Measurements from ENCODE around the gene GRIN2A. TPM values are rescaled to one million over a fixed set of nuclear protein-coding genes. Genes with fewer than 3 reads are reported as not detected.

GRIN2A gene
- polyA plus RNA-seq, 2 of the 4 experiments (the other 2 are of a cell fraction): not detected

- FAIRE-seq (no peak), DNase-seq (ENCODE audit: low read depth in 1 of 2, low spot score in 1 of 2) (no peak), ATAC-seq (no peak)
- Histone ChIP-seq H3K27ac (no peak overlapping the region), H3K4me1 (no peaks in the 10 kb centered on the region), H3K4me3 (no peak overlapping the region), H3K4me2 (no peak overlapping the region), H3K9me3 (no peaks in the 10 kb centered on the region)
- TF ChIP-seq RARB (CRISPR knock-in tag; IDR thresholded peaks at IDR 0.05) (no peak), KDM5A (IDR thresholded peaks at IDR 0.05) (no peak), ZSCAN20 (CRISPR knock-in tag; IDR thresholded peaks at IDR 0.05) (no peak), HOXB5 (CRISPR knock-in tag; IDR thresholded peaks at IDR 0.05) (no peak), JUNB (IDR thresholded peaks at IDR 0.05) (no peak), RNF2 (IDR thresholded peaks at IDR 0.05; ENCODE audit: borderline replicate concordance, low read depth) (no peak), CBX8 (IDR thresholded peaks at IDR 0.05) (no peak), ELK1 (IDR thresholded peaks at IDR 0.05; ENCODE audit: low read depth, low read length) (no peak), RAD21 (conservative IDR thresholded peaks at IDR 0.05 in 1 of 2, IDR thresholded peaks at IDR 0.05 in 1 of 2) (no peak), ZFP36 (IDR thresholded peaks at IDR 0.05; ENCODE audit: borderline replicate concordance, partially characterized antibody) (no peak), NFE2L2 (conservative IDR thresholded peaks at IDR 0.05; ENCODE audit: low read length) (no peak), RCOR1 (IDR thresholded peaks at IDR 0.05; ENCODE audit: low read depth, low read length) (no peak), EP300 (IDR thresholded peaks at IDR 0.05) (no peak), SMC3 (IDR thresholded peaks at IDR 0.05) (no peak), RFX5 (IDR thresholded peaks at IDR 0.05) (no peak), HOXB13 (CRISPR knock-in tag; IDR thresholded peaks at IDR 0.05; ENCODE audit: low read depth) (no peak), CEBPB (IDR thresholded peaks at IDR 0.05) (no peak)
- TF ChIP-seq, protein P1, sequence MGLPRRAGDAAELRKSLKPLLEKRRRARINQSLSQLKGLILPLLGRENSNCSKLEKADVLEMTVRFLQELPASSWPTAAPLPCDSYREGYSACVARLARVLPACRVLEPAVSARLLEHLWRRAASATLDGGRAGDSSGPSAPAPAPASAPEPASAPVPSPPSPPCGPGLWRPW (IDR thresholded peaks at IDR 0.05): no peak
- TF ChIP-seq, protein P2, sequence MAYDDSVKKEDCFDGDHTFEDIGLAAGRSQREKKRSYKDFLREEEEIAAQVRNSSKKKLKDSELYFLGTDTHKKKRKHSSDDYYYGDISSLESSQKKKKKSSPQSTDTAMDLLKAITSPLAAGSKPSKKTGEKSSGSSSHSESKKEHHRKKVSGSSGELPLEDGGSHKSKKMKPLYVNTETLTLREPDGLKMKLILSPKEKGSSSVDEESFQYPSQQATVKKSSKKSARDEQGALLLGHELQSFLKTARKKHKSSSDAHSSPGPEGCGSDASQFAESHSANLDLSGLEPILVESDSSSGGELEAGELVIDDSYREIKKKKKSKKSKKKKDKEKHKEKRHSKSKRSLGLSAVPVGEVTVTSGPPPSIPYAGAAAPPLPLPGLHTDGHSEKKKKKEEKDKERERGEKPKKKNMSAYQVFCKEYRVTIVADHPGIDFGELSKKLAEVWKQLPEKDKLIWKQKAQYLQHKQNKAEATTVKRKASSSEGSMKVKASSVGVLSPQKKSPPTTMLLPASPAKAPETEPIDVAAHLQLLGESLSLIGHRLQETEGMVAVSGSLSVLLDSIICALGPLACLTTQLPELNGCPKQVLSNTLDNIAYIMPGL (CRISPR knock-in tag; IDR thresholded peaks at IDR 0.05; ENCODE audit: borderline replicate concordance): no peak
- WGBS (ENCODE audit: missing lambda C conversion rate): 0% methylated on average over 4 of the region's 4 CpGs
- CTCF ChIA-PET: interaction anchor here (0.6 kb wide), 1 partner anchor 1249 kb away, joined by 3 read pairs; no protein-coding TSS in a partner anchor
- POLR2A ChIA-PET: no interaction called here
These were observed 364.6 kb downstream of the GRIN2A start for GRCh38 chr16:9817586-9817985.

DNA sequence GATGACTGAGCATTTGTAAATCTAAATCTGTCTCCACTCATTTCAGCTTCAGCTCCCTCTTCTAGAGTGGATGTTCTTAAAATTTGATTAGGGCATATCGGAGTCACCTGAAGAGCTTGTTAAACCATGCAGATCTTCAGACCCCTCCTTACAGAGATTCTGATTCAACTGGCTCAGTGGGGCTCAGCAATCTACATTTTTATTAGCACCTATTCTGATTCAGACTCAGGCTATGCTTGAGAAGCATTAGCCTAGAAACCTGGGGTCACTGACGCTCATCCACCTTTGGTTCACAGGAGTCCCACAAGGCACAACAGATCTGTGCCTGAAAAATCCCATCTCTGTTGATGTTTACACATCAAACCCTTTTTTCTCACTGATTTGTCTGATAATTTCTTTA is 365.6 kb downstream of the GRIN2A start:
- WGBS (ENCODE audit: missing lambda C conversion rate): 0% methylated on average over 2 of the region's 2 CpGs
- Histone ChIP-seq H3K4me3 (no peak overlapping the region), H3K4me1 (no peaks in the 10 kb centered on the region), H3K4me2 (no peak overlapping the region), H3K9me3 (no peaks in the 10 kb centered on the region), H3K27ac (no peak overlapping the region)
- no peak for DNase-seq (ENCODE audit: low read depth in 1 of 2, low spot score in 1 of 2)
- ChIA-PET POLR2A (no interaction called here), CTCF (no interaction called here)
- ATAC-seq: no peak
- FAIRE-seq: no peak
- TF ChIP-seq EHMT2 (IDR thresholded peaks at IDR 0.05; ENCODE audit: low read depth) (no peak), MAZ (IDR thresholded peaks at IDR 0.05; ENCODE audit: borderline replicate concordance, low read depth, low read length) (no peak), HOXB13 (CRISPR knock-in tag; IDR thresholded peaks at IDR 0.05; ENCODE audit: low read depth) (no peak), RCOR1 (IDR thresholded peaks at IDR 0.05; ENCODE audit: low read depth, low read length) (no peak), KDM5A (IDR thresholded peaks at IDR 0.05) (no peak), MAFK (IDR thresholded peaks at IDR 0.05; ENCODE audit: partially characterized antibody) (no peak), POLR2AphosphoS2 (conservative IDR thresholded peaks at IDR 0.05; ENCODE audit: low read length) (no peak), RFX5 (IDR thresholded peaks at IDR 0.05) (no peak), KDM1A (IDR thresholded peaks at IDR 0.05; ENCODE audit: low read depth) (no peak), CHD4 (IDR thresholded peaks at IDR 0.05; ENCODE audit: borderline replicate concordance) (no peak), CBX8 (IDR thresholded peaks at IDR 0.05) (no peak), SMC3 (IDR thresholded peaks at IDR 0.05) (no peak), EP300 (IDR thresholded peaks at IDR 0.05) (no peak), JUN (IDR thresholded peaks at IDR 0.05) (no peak), NR3C1 (IDR thresholded peaks at IDR 0.05) (no peak), BHLHE40 (IDR thresholded peaks at IDR 0.05; ENCODE audit: low read depth, low read length) (no peak), RNF2 (IDR thresholded peaks at IDR 0.05; ENCODE audit: borderline replicate concordance, low read depth) (no peak)
- TF ChIP-seq, protein P3, sequence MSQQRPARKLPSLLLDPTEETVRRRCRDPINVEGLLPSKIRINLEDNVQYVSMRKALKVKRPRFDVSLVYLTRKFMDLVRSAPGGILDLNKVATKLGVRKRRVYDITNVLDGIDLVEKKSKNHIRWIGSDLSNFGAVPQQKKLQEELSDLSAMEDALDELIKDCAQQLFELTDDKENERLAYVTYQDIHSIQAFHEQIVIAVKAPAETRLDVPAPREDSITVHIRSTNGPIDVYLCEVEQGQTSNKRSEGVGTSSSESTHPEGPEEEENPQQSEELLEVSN (IDR thresholded peaks at IDR 0.05; ENCODE audit: borderline replicate concordance, low read depth): no peak
